Measurements from ENCODE around the gene SERGEF.

Gene SERGEF

GRCh38 chr11:17805043-17805442, 207.8 kb downstream of the SERGEF start:
- DNase-seq (ENCODE audit: low read depth): no peak
- H3K4me3 ChIP-seq (ENCODE audit: low read depth, low read length): no peak overlapping the region
- in situ Hi-C loops (cut with HindIII; ENCODE audit: low sequenced_read_pairs): loop anchor here (5.0 kb wide), 1 partner anchor 33 kb away; no protein-coding TSS in a partner anchor
- TF ChIP-seq CTCF (IDR thresholded peaks at IDR 0.05; ENCODE audit: low read depth, low read length, missing control alignments): no peak

GRCh38 chr11:17803754-17804334, 209.0 kb downstream of the SERGEF start:
- no peak for DNase-seq (ENCODE audit: low read depth)
- in situ Hi-C loops (cut with HindIII; ENCODE audit: low sequenced_read_pairs): no loop called here
- TF ChIP-seq CTCF (IDR thresholded peaks at IDR 0.05; ENCODE audit: low read depth, low read length, missing control alignments): no peak
- H3K4me3 ChIP-seq (ENCODE audit: low read depth, low read length): no peak overlapping the region

- in situ Hi-C loops (cut with HindIII; ENCODE audit: low sequenced_read_pairs): no loop called here
- no peak overlapping the region for H3K4me3 ChIP-seq (ENCODE audit: low read depth, low read length)
- no peak for DNase-seq (ENCODE audit: low read depth)
- TF ChIP-seq CTCF (IDR thresholded peaks at IDR 0.05; ENCODE audit: low read depth, low read length, missing control alignments): no peak
Measured at GRCh38 chr11:17802491-17802890, 210.4 kb downstream of the SERGEF start.

- TF ChIP-seq CTCF (IDR thresholded peaks at IDR 0.05; ENCODE audit: low read depth, low read length, missing control alignments): no peak
- in situ Hi-C loops (cut with HindIII; ENCODE audit: low sequenced_read_pairs): no loop called here
- DNase-seq (ENCODE audit: low read depth): no peak
- no peak overlapping the region for H3K4me3 ChIP-seq (ENCODE audit: low read depth, low read length)
Measured at GRCh38 chr11:17801166-17801565, 211.7 kb downstream of the SERGEF start.

GRCh38 chr11:17799147-17799546, 213.7 kb downstream of the SERGEF start:
- TF ChIP-seq CTCF (IDR thresholded peaks at IDR 0.05; ENCODE audit: low read depth, low read length, missing control alignments): no peak
- no peak overlapping the region for H3K4me3 ChIP-seq (ENCODE audit: low read depth, low read length)
- in situ Hi-C loops (cut with HindIII; ENCODE audit: low sequenced_read_pairs): no loop called here
- DNase-seq (ENCODE audit: low read depth): no peak

GRCh38 chr11:17798716-17799115, 214.1 kb downstream of the SERGEF start:
- no peak for TF ChIP-seq CTCF (IDR thresholded peaks at IDR 0.05; ENCODE audit: low read depth, low read length, missing control alignments)
- H3K4me3 ChIP-seq (ENCODE audit: low read depth, low read length): no peak overlapping the region
- in situ Hi-C loops (cut with HindIII; ENCODE audit: low sequenced_read_pairs): no loop called here
- DNase-seq (ENCODE audit: low read depth): no peak
